GM18505 (cell line): Measurements from ENCODE around the gene KSR2.

Source experiments
- ATAC-seq: cut with Tn5 transposase; IDR thresholded peaks from one replicate; pipeline ENCODE4 v1.9.1; 2021; ENCODE audit not compliant: unreplicated experiment
- POLR2A ChIP-seq: IDR thresholded peaks from 4 replicates; pipeline ENCODE4 v1.6.1; 2011; ENCODE audit warnings: borderline replicate concordance; ENCODE audit not compliant: insufficient read depth, insufficient read length; ENCODE audit errors: extremely low read depth

The KSR2 gene

GRCh38 chr12:117561990-117562389 lies 406.8 kb downstream of the KSR2 start:
- no peak for TF ChIP-seq POLR2A
- ATAC-seq = no peak

- no peak for TF ChIP-seq POLR2A
- no peak for ATAC-seq
Observed at GRCh38 chr12:117559978-117560377, 408.8 kb downstream of the KSR2 start.

- no peak for ATAC-seq
- TF ChIP-seq POLR2A = no peak
Observed at GRCh38 chr12:117555889-117556288, 412.9 kb downstream of the KSR2 start.

- ATAC-seq = no peak
- no peak for TF ChIP-seq POLR2A
Observed at GRCh38 chr12:117552971-117553370, 415.8 kb downstream of the KSR2 start.

GRCh38 chr12:117551665-117552064 lies 417.1 kb downstream of the KSR2 start:
- no peak for ATAC-seq

GRCh38 chr12:117547209-117547608 lies 421.6 kb downstream of the KSR2 start:
- no peak for ATAC-seq
- no peak for TF ChIP-seq POLR2A

More at GRCh38 chr12:117551665-117552064, 417.1 kb downstream of the KSR2 start:
- no peak for TF ChIP-seq POLR2A

- no peak for TF ChIP-seq POLR2A
- no peak for ATAC-seq
Observed at GRCh38 chr12:117545216-117545615, 423.6 kb downstream of the KSR2 start.

GRCh38 chr12:117540011-117540410 lies 428.8 kb downstream of the KSR2 start:
- no peak for ATAC-seq

GRCh38 chr12:117538926-117539325 lies 429.9 kb downstream of the KSR2 start:
- TF ChIP-seq POLR2A = no peak
- ATAC-seq = no peak

More at GRCh38 chr12:117540011-117540410, 428.8 kb downstream of the KSR2 start:
- TF ChIP-seq POLR2A = no peak

- TF ChIP-seq POLR2A = no peak
- ATAC-seq = no peak
Observed at GRCh38 chr12:117538032-117538690, 430.6 kb downstream of the KSR2 start.

GRCh38 chr12:117533687-117534086 lies 435.1 kb downstream of the KSR2 start:
- ATAC-seq = no peak
- TF ChIP-seq POLR2A = no peak

GRCh38 chr12:117530796-117531195 lies 438.0 kb downstream of the KSR2 start:
- ATAC-seq = no peak
- TF ChIP-seq POLR2A = no peak

- ATAC-seq = no peak
- TF ChIP-seq POLR2A = no peak
Observed at GRCh38 chr12:117528538-117528937, 440.3 kb downstream of the KSR2 start.

GRCh38 chr12:117527479-117527855 lies 441.3 kb downstream of the KSR2 start:
- ATAC-seq = no peak
- TF ChIP-seq POLR2A = no peak
